Prostate gland (tissue), 2 donors: ENCODE measurements around the gene HDAC8.

Experiments used
- CTCF ChIP-seq, 4 experiments: fragments of 200-600 bp in 2 of 4; fragments of 450-650 bp in 2 of 4; sonication (generic) in 2 of 4; IDR thresholded peaks; 1 replicate in 3 of 4; 2 replicates in 1 of 4; pipeline ENCODE4 v1.5.1; 2016 to 2019; ENCODE audit warnings: antibody characterized with exemption in 4 of 4, mild to moderate bottlenecking in 2 of 4, moderate library complexity in 2 of 4
- POLR2A ChIP-seq: fragments of 450-650 bp; IDR thresholded peaks from one replicate; pipeline ENCODE4 v1.6.1; 2016; ENCODE audit warnings: antibody characterized with exemption, mild to moderate bottlenecking

GRCh38 chrX:72366701-72367454 lies 205.8 kb downstream of the HDAC8 start:
- TF ChIP-seq CTCF (IDR thresholded peaks at IDR 0.05) (no peak), POLR2A (no peak)
